Gastroesophageal sphincter (tissue), 4 donors: Measurements from ENCODE around the gene ROR2. TPM values are rescaled to one million over a fixed set of nuclear protein-coding genes. Genes with fewer than 3 reads are reported as not detected.

Source experiments
- ATAC-seq: fragments of 150-250 bp; one replicate; pipeline ENCODE4 v1.9.1; 2016; ENCODE audit warnings: mild to moderate bottlenecking, moderate library complexity
- H3K27ac ChIP-seq, 4 donors: fragments of 200-600 bp; sonication (generic) in 3 of 4; 1 replicate in 3 of 4; 2 replicates in 1 of 4; pipeline ENCODE4 v1.5.1; 2016 to 2019
- H3K27me3 ChIP-seq: fragments of 200-600 bp; sonication (generic); one replicate; pipeline ENCODE4 v1.5.1; 2019
- H3K36me3 ChIP-seq, 2 donors: fragments of 200-600 bp; sonication (generic); one replicate each; pipeline ENCODE4 v1.5.1; 2019; ENCODE audit warnings: control low read depth in 1 of 2
- H3K4me1 ChIP-seq, 3 donors: fragments of 200-600 bp; sonication (generic); 1 replicate in 2 of 3; 2 replicates in 1 of 3; pipeline ENCODE4 v1.5.1; 2016 to 2019; ENCODE audit warnings: control low read depth in 2 of 3
- H3K4me3 ChIP-seq, 2 donors: fragments of 200-600 bp; sonication (generic); one replicate each; pipeline ENCODE4 v1.5.1; 2019; ENCODE audit warnings: mild to moderate bottlenecking in 1 of 2, moderate library complexity in 1 of 2
- H3K9me3 ChIP-seq, 3 donors: fragments of 200-600 bp; sonication (generic); one replicate each; pipeline ENCODE4 v1.5.1; 2017 to 2019; ENCODE audit warnings: control low read depth in 2 of 3
- CTCF ChIP-seq, 4 experiments: fragments of 200-600 bp in 2 of 4; fragments of 450-650 bp in 2 of 4; sonication (generic) in 1 of 4; IDR thresholded peaks; one replicate each; pipeline ENCODE4 v1.5.1; 2017 to 2019; ENCODE audit warnings: antibody characterized with exemption in 4 of 4, mild to moderate bottlenecking in 2 of 4, moderate library complexity in 2 of 4
- EP300 ChIP-seq: sonication (generic); formaldehyde crosslinking; IDR thresholded peaks from one replicate; pipeline ENCODE4 v1.6.1; 2017; ENCODE audit warnings: antibody characterized with exemption, mild to moderate bottlenecking
- POLR2A ChIP-seq, 2 donors: fragments of 450-650 bp; IDR thresholded peaks; one replicate each; pipeline ENCODE4 v1.6.1; 2017; ENCODE audit warnings: antibody characterized with exemption in 2 of 2, mild to moderate bottlenecking in 2 of 2, moderate library complexity in 1 of 2
- POLR2AphosphoS5 ChIP-seq: sonication (generic); formaldehyde crosslinking; IDR thresholded peaks from one replicate; pipeline ENCODE4 v1.6.1; 2017; ENCODE audit warnings: antibody characterized with exemption
- WGBS, 2 donors: methylation state at CpG; one replicate each; pipeline ENCODE4 v1.1.5; 2018; ENCODE audit warnings: low coverage in 1 of 2; 5-methylcytosine and 5-hydroxymethylcytosine counted together
- total RNA-seq, 4 donors: library from RNA; depleted of rRNA; stranded (reverse); fragments of >200 nt; gene quantifications; one replicate each; pipeline ENCODE4 v1.1.0, GENCODE V29; 2016

Gene ROR2
- total RNA-seq, 4 donors from 2014 or later = 40.8 to 69.1 (median 63.2) TPM

GRCh38 chr9:91534374-91534773 lies 415.7 kb downstream of the ROR2 start:
- Histone ChIP-seq H3K27ac (no peak overlapping the region), H3K9me3 (no peaks in the 10 kb centered on the region), H3K4me3 (no peak overlapping the region), H3K4me1 (no peaks in the 10 kb centered on the region), H3K27me3 (no peaks in the 10 kb centered on the region), H3K36me3 (no peaks in the 10 kb centered on the region)
- TF ChIP-seq POLR2AphosphoS5 (no peak), EP300 (no peak), POLR2A (IDR thresholded peaks at IDR 0.05) (no peak), CTCF (IDR thresholded peaks at IDR 0.05) (no peak)
- no peak for ATAC-seq

GRCh38 chr9:91533382-91533781 lies 416.6 kb downstream of the ROR2 start:
- H3K9me3 ChIP-seq = no peaks in the 10 kb centered on the region
- ATAC-seq = no peak

GRCh38 chr9:91532325-91532724 lies 417.7 kb downstream of the ROR2 start:
- H3K4me1 ChIP-seq = no peaks in the 10 kb centered on the region
- no peaks in the 10 kb centered on the region for H3K27me3 ChIP-seq
- TF ChIP-seq POLR2A (IDR thresholded peaks at IDR 0.05) (no peak), EP300 (no peak), POLR2AphosphoS5 (no peak), CTCF (IDR thresholded peaks at IDR 0.05) (no peak)
- H3K36me3 ChIP-seq = no peaks in the 10 kb centered on the region
- H3K4me3 ChIP-seq = no peak overlapping the region
- 75 to 93% methylated on average over 3 of the region's 3 CpGs for WGBS, 2 donors
- no peak overlapping the region for H3K27ac ChIP-seq
- no peak for ATAC-seq
- peaks cover 0 to 2% (median 0%) of the 10 kb centered on the region in 3 donors for H3K9me3 ChIP-seq

More at GRCh38 chr9:91533382-91533781, 416.6 kb downstream of the ROR2 start:
- TF ChIP-seq EP300 = no peak
- H3K36me3 ChIP-seq = no peaks in the 10 kb centered on the region
- H3K4me3 ChIP-seq = no peak overlapping the region
- no peaks in the 10 kb centered on the region for H3K27me3 ChIP-seq
- H3K4me1 ChIP-seq = no peaks in the 10 kb centered on the region
- 80 to 100% methylated on average over 1 to 6 of the region's 7 CpGs for WGBS, 2 donors
- no peak overlapping the region for H3K27ac ChIP-seq

- ATAC-seq = no peak
- no peaks in the 10 kb centered on the region for H3K4me1 ChIP-seq
- H3K36me3 ChIP-seq = no peaks in the 10 kb centered on the region
- H3K4me3 ChIP-seq = no peak overlapping the region
- TF ChIP-seq POLR2A (IDR thresholded peaks at IDR 0.05) (no peak), EP300 (no peak), CTCF (IDR thresholded peaks at IDR 0.05) (no peak), POLR2AphosphoS5 (no peak)
- H3K9me3 ChIP-seq = peaks cover 0 to 4% (median 0%) of the 10 kb centered on the region in 3 donors
- 58 to 60% methylated on average over 1 to 2 of the region's 2 CpGs for WGBS, 2 donors
- no peak overlapping the region for H3K27ac ChIP-seq
- no peaks in the 10 kb centered on the region for H3K27me3 ChIP-seq
Measured at GRCh38 chr9:91530829-91531228, 419.2 kb downstream of the ROR2 start.

- Histone ChIP-seq H3K4me3 (no peak overlapping the region), H3K9me3 (peaks cover 0 to 14% (median 0%) of the 10 kb centered on the region in 3 donors), H3K36me3 (no peaks in the 10 kb centered on the region), H3K27ac (no peak overlapping the region), H3K27me3 (no peaks in the 10 kb centered on the region), H3K4me1 (no peaks in the 10 kb centered on the region)
- TF ChIP-seq POLR2A (IDR thresholded peaks at IDR 0.05) (no peak), POLR2AphosphoS5 (no peak), CTCF (IDR thresholded peaks at IDR 0.05) (no peak), EP300 (no peak)
- ATAC-seq = no peak
- WGBS, 2 donors = 21 to 57% methylated on average over 1 of the region's 1 CpG
Measured at GRCh38 chr9:91522481-91522880, 427.5 kb downstream of the ROR2 start.
